ENCODE results near the gene INCENP. TPM values are rescaled to one million over a fixed set of nuclear protein-coding genes. Genes with fewer than 3 reads are reported as not detected.

The INCENP gene
- polyA plus RNA-seq, 1 donor from 2014 or later, result 5.9 TPM

DNA sequence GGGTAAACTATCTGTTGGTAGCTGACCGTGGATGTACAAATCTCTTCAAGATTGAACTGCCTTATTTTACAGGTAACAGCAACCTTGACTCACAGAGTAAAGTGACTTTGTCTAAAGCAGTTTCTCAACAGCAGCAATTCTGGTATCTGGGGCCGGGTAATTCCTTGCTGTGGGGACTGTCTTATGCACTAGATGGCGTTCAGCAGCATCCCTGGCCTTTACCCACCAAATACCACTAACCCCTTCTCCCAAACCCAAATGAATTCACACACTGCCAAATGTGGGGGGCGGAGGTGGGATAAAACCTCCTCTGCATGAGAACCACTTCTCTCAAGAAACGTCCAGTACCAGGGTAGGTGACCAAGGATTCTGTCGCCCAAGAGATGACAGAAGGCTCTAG is 1.7 kb upstream of the INCENP start:
- peaks cover 28% of the 10 kb centered on the region for H3K79me2 ChIP-seq (replicated peaks; ENCODE audit: insufficient read depth, low read length)
- H2AFZ ChIP-seq (ENCODE audit: low read depth, low read length), result no peak overlapping the region
- no peaks in the 10 kb centered on the region for H3K36me3 ChIP-seq (ENCODE audit: insufficient read depth, low read length)
- no peaks in the 10 kb centered on the region for H4K20me1 ChIP-seq (ENCODE audit: insufficient read depth)
- no peak overlapping the region for H3K4me3 ChIP-seq (ENCODE audit: low read length)
- no peaks in the 10 kb centered on the region for H3K27me3 ChIP-seq (ENCODE audit: insufficient read depth, low read depth, low read length)
- TF ChIP-seq RAD21 (conservative IDR thresholded peaks at IDR 0.05) (no peak), SMC3 (conservative IDR thresholded peaks at IDR 0.05; ENCODE audit: poor library complexity) (peak; percentile 19)
- TF ChIP-seq, protein P1, sequence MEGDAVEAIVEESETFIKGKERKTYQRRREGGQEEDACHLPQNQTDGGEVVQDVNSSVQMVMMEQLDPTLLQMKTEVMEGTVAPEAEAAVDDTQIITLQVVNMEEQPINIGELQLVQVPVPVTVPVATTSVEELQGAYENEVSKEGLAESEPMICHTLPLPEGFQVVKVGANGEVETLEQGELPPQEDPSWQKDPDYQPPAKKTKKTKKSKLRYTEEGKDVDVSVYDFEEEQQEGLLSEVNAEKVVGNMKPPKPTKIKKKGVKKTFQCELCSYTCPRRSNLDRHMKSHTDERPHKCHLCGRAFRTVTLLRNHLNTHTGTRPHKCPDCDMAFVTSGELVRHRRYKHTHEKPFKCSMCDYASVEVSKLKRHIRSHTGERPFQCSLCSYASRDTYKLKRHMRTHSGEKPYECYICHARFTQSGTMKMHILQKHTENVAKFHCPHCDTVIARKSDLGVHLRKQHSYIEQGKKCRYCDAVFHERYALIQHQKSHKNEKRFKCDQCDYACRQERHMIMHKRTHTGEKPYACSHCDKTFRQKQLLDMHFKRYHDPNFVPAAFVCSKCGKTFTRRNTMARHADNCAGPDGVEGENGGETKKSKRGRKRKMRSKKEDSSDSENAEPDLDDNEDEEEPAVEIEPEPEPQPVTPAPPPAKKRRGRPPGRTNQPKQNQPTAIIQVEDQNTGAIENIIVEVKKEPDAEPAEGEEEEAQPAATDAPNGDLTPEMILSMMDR (IDR thresholded peaks at IDR 0.05; ENCODE audit: poor library complexity, severe bottlenecking), result peak; percentile 45
- H3K9me3 ChIP-seq (ENCODE audit: low read length), result no peaks in the 10 kb centered on the region
- H3K9me2 ChIP-seq (ENCODE audit: insufficient read depth, low read length), result no peaks in the 10 kb centered on the region
- no peak overlapping the region for H3K9ac ChIP-seq (ENCODE audit: low read length)
- H3F3A ChIP-seq (ENCODE audit: insufficient read depth, low read length, poor library complexity, severe bottlenecking), result no peaks in the 10 kb centered on the region
- no peak overlapping the region for H3K27ac ChIP-seq (ENCODE audit: low read length)
- H3K4me2 ChIP-seq (ENCODE audit: low read length), result no peak overlapping the region

DNA sequence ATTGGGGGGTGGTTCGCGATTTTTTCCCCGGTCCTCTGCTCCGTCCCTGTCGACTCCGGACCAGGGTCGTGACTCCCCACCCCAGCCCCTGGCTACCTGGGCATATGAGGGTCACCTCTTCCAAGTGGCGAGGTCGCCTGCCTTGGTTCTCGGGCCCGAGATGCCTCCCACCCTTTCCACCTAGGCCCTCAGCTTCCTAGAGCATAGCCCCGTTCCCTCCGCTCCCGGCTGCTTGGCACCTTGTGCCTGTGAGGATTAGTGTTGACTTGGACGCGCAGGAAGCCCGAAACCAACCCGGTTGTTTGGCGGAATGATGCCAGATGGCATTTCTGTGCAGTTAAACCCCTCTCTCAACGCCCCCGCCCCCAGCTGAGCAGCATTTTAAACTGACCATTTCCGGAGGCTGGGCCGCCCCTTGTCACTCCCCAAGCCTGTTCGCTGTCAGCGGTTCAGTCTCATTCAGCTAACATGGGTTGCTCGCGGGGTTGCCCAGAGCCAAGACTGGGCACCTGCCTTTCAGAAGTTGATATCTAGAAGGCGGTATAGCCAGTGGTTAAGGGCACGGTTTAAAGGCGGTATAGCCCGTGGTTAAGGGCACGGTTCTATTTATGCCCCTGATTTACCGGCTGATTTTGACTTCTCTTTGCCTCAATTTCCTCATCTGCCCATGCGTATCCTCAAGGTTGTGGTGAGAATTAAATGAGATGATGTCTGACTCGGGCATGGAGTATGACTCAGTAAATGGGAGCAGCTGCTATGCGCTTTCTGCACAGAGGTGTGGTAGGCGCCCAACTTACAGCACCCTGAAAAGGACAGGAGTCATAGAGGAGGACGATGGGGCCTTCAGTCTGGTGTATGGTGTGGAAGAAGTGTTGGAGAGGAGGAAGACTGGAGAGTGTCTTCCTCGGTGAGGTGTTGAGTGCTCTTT is 639 bp downstream of the INCENP start:
- Histone ChIP-seq H3K79me2 (replicated peaks; ENCODE audit: insufficient read depth, low read length) (peaks cover 33% of the 10 kb centered on the region), H3K27ac (ENCODE audit: low read length) (no peak overlapping the region), H2AFZ (ENCODE audit: low read depth, low read length) (peak overlapping the region; percentile 32)

More for the DNA sequence above, 639 bp downstream of the INCENP start:
- H3K36me3 ChIP-seq (ENCODE audit: insufficient read depth, low read length), result no peaks in the 10 kb centered on the region
- no peaks in the 10 kb centered on the region for H3K9me2 ChIP-seq (ENCODE audit: insufficient read depth, low read length)
- H3K27me3 ChIP-seq (ENCODE audit: insufficient read depth, low read depth, low read length), result no peaks in the 10 kb centered on the region
- no peaks in the 10 kb centered on the region for H3F3A ChIP-seq (ENCODE audit: insufficient read depth, low read length, poor library complexity, severe bottlenecking)
- H3K4me2 ChIP-seq (ENCODE audit: low read length), result peak overlapping the region; percentile 98
- peak; percentile 72 for TF ChIP-seq MXI1 (conservative IDR thresholded peaks at IDR 0.05; ENCODE audit: poor library complexity, severe bottlenecking)
- no peak for TF ChIP-seq POLR2AphosphoS5 (IDR thresholded peaks at IDR 0.05)
- peak; percentile 19 for TF ChIP-seq SMC3 (conservative IDR thresholded peaks at IDR 0.05; ENCODE audit: poor library complexity)
- TF ChIP-seq, protein P2, sequence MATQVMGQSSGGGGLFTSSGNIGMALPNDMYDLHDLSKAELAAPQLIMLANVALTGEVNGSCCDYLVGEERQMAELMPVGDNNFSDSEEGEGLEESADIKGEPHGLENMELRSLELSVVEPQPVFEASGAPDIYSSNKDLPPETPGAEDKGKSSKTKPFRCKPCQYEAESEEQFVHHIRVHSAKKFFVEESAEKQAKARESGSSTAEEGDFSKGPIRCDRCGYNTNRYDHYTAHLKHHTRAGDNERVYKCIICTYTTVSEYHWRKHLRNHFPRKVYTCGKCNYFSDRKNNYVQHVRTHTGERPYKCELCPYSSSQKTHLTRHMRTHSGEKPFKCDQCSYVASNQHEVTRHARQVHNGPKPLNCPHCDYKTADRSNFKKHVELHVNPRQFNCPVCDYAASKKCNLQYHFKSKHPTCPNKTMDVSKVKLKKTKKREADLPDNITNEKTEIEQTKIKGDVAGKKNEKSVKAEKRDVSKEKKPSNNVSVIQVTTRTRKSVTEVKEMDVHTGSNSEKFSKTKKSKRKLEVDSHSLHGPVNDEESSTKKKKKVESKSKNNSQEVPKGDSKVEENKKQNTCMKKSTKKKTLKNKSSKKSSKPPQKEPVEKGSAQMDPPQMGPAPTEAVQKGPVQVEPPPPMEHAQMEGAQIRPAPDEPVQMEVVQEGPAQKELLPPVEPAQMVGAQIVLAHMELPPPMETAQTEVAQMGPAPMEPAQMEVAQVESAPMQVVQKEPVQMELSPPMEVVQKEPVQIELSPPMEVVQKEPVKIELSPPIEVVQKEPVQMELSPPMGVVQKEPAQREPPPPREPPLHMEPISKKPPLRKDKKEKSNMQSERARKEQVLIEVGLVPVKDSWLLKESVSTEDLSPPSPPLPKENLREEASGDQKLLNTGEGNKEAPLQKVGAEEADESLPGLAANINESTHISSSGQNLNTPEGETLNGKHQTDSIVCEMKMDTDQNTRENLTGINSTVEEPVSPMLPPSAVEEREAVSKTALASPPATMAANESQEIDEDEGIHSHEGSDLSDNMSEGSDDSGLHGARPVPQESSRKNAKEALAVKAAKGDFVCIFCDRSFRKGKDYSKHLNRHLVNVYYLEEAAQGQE (IDR thresholded peaks at IDR 0.05; ENCODE audit: borderline replicate concordance), result peak; percentile 23
- no peak for TF ChIP-seq EZH2 (IDR thresholded peaks at IDR 0.05; ENCODE audit: borderline replicate concordance, insufficient read depth, low read length, poor library complexity, severe bottlenecking)
- H4K20me1 ChIP-seq (ENCODE audit: insufficient read depth), result no peaks in the 10 kb centered on the region
- peak overlapping the region; percentile 62 for H3K9ac ChIP-seq (ENCODE audit: low read length)
- H3K9me3 ChIP-seq (ENCODE audit: low read length), result no peaks in the 10 kb centered on the region
- peak overlapping the region; percentile 96 for H3K4me3 ChIP-seq (ENCODE audit: low read length)
